Measurements from ENCODE around the gene SLC6A17.

The SLC6A17 gene

GRCh38 chr1:110203021-110203661 lies 52.8 kb downstream of the SLC6A17 start:
- TF ChIP-seq TEAD4 (IDR thresholded peaks at IDR 0.05) (no peak), RAD21 (IDR thresholded peaks at IDR 0.05; ENCODE audit: low read depth) (peak; percentile 91)

- TF ChIP-seq MAX (IDR thresholded peaks at IDR 0.05) (no peak), TAF1 (IDR thresholded peaks at IDR 0.05; ENCODE audit: low read depth) (no peak), RAD21 (IDR thresholded peaks at IDR 0.05; ENCODE audit: low read depth) (no peak), TEAD4 (IDR thresholded peaks at IDR 0.05) (no peak), NFIC (IDR thresholded peaks at IDR 0.05) (no peak), REST (IDR thresholded peaks at IDR 0.05; ENCODE audit: low read depth) (no peak), USF1 (IDR thresholded peaks at IDR 0.05) (no peak), EP300 (IDR thresholded peaks at IDR 0.05; ENCODE audit: borderline replicate concordance) (no peak), EGR1 (IDR thresholded peaks at IDR 0.05) (no peak), FOXM1 (IDR thresholded peaks at IDR 0.05; ENCODE audit: borderline replicate concordance, low read depth) (no peak), YY1 (IDR thresholded peaks at IDR 0.05; ENCODE audit: low read depth) (no peak), CEBPB (IDR thresholded peaks at IDR 0.05) (no peak), CREB1 (IDR thresholded peaks at IDR 0.05; ENCODE audit: low read depth) (no peak)
Observed at GRCh38 chr1:110205156-110205555, 54.9 kb downstream of the SLC6A17 start.

- TF ChIP-seq ZBTB7A (IDR thresholded peaks at IDR 0.05; ENCODE audit: low read depth) (no peak), EGR1 (IDR thresholded peaks at IDR 0.05) (no peak), EP300 (IDR thresholded peaks at IDR 0.05; ENCODE audit: borderline replicate concordance) (no peak), YY1 (IDR thresholded peaks at IDR 0.05; ENCODE audit: low read depth) (no peak), CEBPB (IDR thresholded peaks at IDR 0.05) (no peak), RAD21 (IDR thresholded peaks at IDR 0.05; ENCODE audit: low read depth) (no peak), REST (IDR thresholded peaks at IDR 0.05; ENCODE audit: low read depth) (no peak), NFIC (IDR thresholded peaks at IDR 0.05) (no peak), CREB1 (IDR thresholded peaks at IDR 0.05; ENCODE audit: low read depth) (no peak), FOXM1 (IDR thresholded peaks at IDR 0.05; ENCODE audit: borderline replicate concordance, low read depth) (no peak), USF1 (IDR thresholded peaks at IDR 0.05) (no peak), TCF12 (IDR thresholded peaks at IDR 0.05; ENCODE audit: low read depth) (no peak), TEAD4 (IDR thresholded peaks at IDR 0.05) (no peak), TAF1 (IDR thresholded peaks at IDR 0.05; ENCODE audit: low read depth) (no peak), MAX (IDR thresholded peaks at IDR 0.05) (no peak)
Observed at GRCh38 chr1:110205591-110206155, 55.4 kb downstream of the SLC6A17 start.

GRCh38 chr1:110206261-110206920 lies 56.1 kb downstream of the SLC6A17 start:
- TF ChIP-seq MAX (IDR thresholded peaks at IDR 0.05) (no peak), FOXM1 (IDR thresholded peaks at IDR 0.05; ENCODE audit: borderline replicate concordance, low read depth) (no peak), EP300 (IDR thresholded peaks at IDR 0.05; ENCODE audit: borderline replicate concordance) (no peak), TAF1 (IDR thresholded peaks at IDR 0.05; ENCODE audit: low read depth) (no peak), CREB1 (IDR thresholded peaks at IDR 0.05; ENCODE audit: low read depth) (no peak), TCF12 (IDR thresholded peaks at IDR 0.05; ENCODE audit: low read depth) (no peak), NFIC (IDR thresholded peaks at IDR 0.05) (no peak), TEAD4 (IDR thresholded peaks at IDR 0.05) (no peak), YY1 (IDR thresholded peaks at IDR 0.05; ENCODE audit: low read depth) (no peak), USF1 (IDR thresholded peaks at IDR 0.05) (no peak), REST (IDR thresholded peaks at IDR 0.05; ENCODE audit: low read depth) (no peak), EGR1 (IDR thresholded peaks at IDR 0.05) (no peak), CEBPB (IDR thresholded peaks at IDR 0.05) (no peak), ZBTB7A (IDR thresholded peaks at IDR 0.05; ENCODE audit: low read depth) (no peak), RAD21 (IDR thresholded peaks at IDR 0.05; ENCODE audit: low read depth) (no peak)

All from Ishikawa (cell line).